GM12878 (cell line): ENCODE data around the gene DISC1. TPM values are rescaled to one million over a fixed set of nuclear protein-coding genes. Genes with fewer than 3 reads are reported as not detected.

Experiments
- E4F1 ChIP-seq: fragments of 450-650 bp; IDR thresholded peaks from 2 replicates; pipeline ENCODE4 v1.6.1; 2018; ENCODE audit warnings: borderline replicate concordance, mild to moderate bottlenecking; ENCODE audit not compliant: partially characterized antibody
- SMC3 ChIP-seq: IDR thresholded peaks from 2 replicates; pipeline ENCODE4 v1.6.1; 2011; ENCODE audit warnings: low read length, improper control_type of control experiment, borderline replicate concordance
- ZBTB40 ChIP-seq: fragments of 450-650 bp; IDR thresholded peaks from 2 replicates; pipeline ENCODE4 v1.6.1; 2016; ENCODE audit warnings: mild to moderate bottlenecking, moderate library complexity, borderline replicate concordance
- ZNF592 ChIP-seq: fragments of 450-650 bp; IDR thresholded peaks from 2 replicates; pipeline ENCODE4 v1.6.1; 2017; ENCODE audit warnings: mild to moderate bottlenecking, moderate library complexity
- polyA plus RNA-seq, 11 experiments: library from polyadenylated mRNA; depleted of rRNA in 4 of 11; unstranded in 6 of 11; stranded (reverse) in 5 of 11; fragments of >200 nt; fragmentation: Nextera tagmentation in 4 of 11; fragmentation: Illumina TruSeq in 1 of 11; extraction: Ambion mirVana in 4 of 11; extraction: Trizol in 1 of 11; gene quantifications; 1 replicate in 1 of 11; 2 replicates in 10 of 11; pipeline versions ENCODE4 v1.2.1 to v1.2.3, GENCODE V29; 2011 to 2016; ENCODE audit warnings: inconsistent platforms in 2 of 11, missing spikeins in 2 of 11, low read depth in 1 of 11
- total RNA-seq, 4 experiments: library from RNA; depleted of rRNA in 3 of 4; stranded (reverse); fragments of >200 nt in 3 of 4; fragmentation: Illumina TruSeq in 1 of 4; extraction: Trizol in 1 of 4; gene quantifications; 2 replicates each; pipeline versions ENCODE4 v1.2.1 to v1.2.3, GENCODE V29; 2013 to 2021
- TF ChIP-seq, protein P1 (sequence below): fragments of 450-650 bp; IDR thresholded peaks from 2 replicates; pipeline ENCODE4 v1.6.1; 2017; ENCODE audit warnings: low read depth, mild to moderate bottlenecking, moderate library complexity

Gene DISC1
- total and polyA plus RNA-seq, 10 of the 15 experiments (the other 5 are each of a cell fraction or from before 2014, with no cell fraction given), result 0.05 to 0.72 (median 0.19) TPM; not detected in 1

DNA sequence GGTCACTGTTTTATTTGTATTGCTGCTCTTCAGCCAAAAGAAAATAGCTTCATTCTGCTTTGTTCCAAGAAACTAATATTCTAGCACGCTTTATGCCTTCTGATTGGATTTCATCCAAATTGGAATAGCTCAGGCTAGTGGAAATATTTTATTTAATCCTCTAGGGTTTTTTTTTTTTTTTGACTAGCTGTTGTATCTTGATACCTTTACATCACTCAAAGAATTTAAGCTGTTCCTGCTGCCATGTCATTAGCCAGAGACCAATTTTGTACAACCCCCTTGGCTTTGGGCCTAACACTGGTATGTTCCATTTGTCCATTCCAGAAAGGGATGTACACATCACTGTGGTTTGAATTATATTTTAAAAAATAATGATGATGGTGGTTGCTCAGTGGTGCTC is 103.0 kb downstream of the DISC1 start (continued):
- TF ChIP-seq ZNF592 (no peak), E4F1 (no peak), SMC3 (no peak), ZBTB40 (no peak)
- TF ChIP-seq, protein P1, sequence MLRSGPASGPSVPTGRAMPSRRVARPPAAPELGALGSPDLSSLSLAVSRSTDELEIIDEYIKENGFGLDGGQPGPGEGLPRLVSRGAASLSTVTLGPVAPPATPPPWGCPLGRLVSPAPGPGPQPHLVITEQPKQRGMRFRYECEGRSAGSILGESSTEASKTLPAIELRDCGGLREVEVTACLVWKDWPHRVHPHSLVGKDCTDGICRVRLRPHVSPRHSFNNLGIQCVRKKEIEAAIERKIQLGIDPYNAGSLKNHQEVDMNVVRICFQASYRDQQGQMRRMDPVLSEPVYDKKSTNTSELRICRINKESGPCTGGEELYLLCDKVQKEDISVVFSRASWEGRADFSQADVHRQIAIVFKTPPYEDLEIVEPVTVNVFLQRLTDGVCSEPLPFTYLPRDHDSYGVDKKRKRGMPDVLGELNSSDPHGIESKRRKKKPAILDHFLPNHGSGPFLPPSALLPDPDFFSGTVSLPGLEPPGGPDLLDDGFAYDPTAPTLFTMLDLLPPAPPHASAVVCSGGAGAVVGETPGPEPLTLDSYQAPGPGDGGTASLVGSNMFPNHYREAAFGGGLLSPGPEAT, result no peak
